T-helper 2 cell treated with Interferon-gamma antibody and Interleukin-4, amounts not matched to agents 100 ng/mL and 5 ng/mL, for 36 hours (primary cell): ENCODE measurements around the gene RXFP2. TPM values are rescaled to one million over a fixed set of nuclear protein-coding genes. Genes with fewer than 3 reads are reported as not detected.

Experiments
- intact Hi-C: fragments of 100-400 bp; cut with micrococcal nuclease; formaldehyde crosslinking; loops from one replicate; pipeline ENCODE4 v1.15.1; 2023
- total RNA-seq: library from RNA; stranded (reverse); gene quantifications from 2 replicates; pipeline ENCODE4 v1.2.3, GENCODE V29; 2022

Gene RXFP2, protein sequence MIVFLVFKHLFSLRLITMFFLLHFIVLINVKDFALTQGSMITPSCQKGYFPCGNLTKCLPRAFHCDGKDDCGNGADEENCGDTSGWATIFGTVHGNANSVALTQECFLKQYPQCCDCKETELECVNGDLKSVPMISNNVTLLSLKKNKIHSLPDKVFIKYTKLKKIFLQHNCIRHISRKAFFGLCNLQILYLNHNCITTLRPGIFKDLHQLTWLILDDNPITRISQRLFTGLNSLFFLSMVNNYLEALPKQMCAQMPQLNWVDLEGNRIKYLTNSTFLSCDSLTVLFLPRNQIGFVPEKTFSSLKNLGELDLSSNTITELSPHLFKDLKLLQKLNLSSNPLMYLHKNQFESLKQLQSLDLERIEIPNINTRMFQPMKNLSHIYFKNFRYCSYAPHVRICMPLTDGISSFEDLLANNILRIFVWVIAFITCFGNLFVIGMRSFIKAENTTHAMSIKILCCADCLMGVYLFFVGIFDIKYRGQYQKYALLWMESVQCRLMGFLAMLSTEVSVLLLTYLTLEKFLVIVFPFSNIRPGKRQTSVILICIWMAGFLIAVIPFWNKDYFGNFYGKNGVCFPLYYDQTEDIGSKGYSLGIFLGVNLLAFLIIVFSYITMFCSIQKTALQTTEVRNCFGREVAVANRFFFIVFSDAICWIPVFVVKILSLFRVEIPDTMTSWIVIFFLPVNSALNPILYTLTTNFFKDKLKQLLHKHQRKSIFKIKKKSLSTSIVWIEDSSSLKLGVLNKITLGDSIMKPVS
- total RNA-seq, result not detected in 2 replicates

DNA sequence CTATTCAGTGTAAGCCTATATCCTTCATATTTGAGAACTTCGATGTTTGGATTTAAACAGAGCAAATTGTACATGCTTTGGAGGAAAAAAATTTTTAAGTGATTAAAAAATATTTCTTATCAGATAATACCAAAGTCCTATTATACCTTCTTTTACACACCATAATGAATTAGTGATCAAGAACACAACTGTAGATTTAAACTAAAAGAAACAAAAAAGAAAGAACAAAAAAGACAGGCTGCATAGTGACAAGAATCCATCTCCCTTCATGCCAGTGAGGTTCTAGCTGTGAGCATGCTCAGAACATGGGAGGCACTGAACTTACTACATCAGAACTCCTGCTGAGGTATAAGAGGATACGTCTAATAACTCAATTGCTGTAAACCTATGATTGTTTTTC, at the start of gene RXFP2:
RXFP2 (plus strand) TSS at position 301 of the 400 bp plus-strand sequence; CDS start at position 388, 87 bp downstream.
- intact Hi-C loops, result no loop called here

DNA sequence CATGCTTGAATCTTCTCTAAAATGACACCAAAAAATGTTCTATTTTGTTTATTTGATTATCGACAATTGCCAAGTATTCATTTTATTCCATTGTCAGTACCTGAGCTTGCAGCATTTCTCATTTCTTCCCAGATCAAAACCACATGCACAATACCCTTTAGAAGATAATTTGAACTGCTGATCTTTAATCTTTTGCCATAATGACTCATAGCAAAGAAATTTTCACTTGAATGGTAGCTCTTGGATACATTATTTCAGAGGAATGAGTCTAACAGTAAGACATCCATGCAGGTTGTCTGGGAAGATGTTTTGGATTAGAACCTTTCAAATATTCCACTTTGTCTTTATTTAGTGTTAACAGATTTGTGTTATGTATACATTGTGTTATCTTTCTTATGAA, 42.0 kb upstream of the RXFP2 start:
- intact Hi-C loops, result no loop called here

DNA sequence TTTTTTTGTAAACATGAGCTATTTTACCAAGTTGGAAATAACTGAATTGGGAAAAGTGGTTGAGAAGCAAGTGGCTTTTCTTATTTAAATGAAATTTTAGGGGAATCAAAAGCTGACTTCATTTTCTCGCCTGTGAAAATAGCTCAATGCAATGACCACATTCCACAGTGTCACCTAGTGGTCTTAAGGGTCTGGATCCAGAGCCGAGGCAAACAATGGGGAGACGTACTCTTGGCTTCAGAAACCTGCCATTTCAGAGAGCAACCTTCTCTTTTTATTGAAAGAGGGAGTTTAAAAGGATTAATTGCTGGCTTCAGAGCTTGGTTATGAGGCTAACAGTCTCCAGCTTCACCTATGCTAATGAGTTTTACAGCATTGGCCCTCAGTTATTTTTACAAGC, 39.7 kb upstream of the RXFP2 start:
- intact Hi-C loops, result no loop called here

DNA sequence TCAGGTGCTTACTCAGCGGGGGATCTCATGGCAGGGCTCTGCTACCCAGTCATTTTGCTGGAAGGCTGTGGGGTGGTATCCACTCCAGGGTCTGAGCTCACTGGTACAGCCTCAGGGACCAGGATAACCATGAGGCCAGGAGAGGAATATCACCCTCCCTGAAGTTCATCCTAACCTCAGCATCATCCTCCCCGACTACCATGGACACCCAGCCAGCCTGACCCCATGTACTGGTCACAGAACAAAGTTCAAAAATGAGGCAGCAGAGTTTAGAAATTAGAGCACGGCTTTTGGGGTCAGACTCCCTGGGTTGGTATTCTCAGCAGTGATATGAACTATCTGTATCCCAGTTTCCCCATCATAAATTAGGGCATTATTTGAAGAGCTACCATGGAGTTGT, 35.5 kb upstream of the RXFP2 start:
- intact Hi-C loops, result no loop called here

DNA sequence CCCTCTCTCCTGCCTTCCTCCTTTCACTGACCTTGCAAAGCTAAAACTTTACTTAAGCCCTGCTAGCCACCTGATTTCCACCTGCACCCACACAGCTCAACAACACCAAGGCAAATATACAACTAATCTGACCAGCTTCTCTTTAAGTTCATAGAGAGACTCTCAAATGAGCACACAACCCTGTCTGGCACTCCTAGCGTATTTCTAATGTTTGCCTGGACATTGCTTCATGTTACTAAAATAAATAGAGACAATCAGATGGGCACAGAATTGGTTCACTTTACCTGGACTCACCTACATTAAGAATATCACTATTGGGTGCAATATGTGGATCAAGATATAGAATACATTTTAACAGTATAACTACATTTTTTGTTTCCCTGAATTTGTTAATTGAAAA, 33.2 kb upstream of the RXFP2 start:
- intact Hi-C loops, result no loop called here

DNA sequence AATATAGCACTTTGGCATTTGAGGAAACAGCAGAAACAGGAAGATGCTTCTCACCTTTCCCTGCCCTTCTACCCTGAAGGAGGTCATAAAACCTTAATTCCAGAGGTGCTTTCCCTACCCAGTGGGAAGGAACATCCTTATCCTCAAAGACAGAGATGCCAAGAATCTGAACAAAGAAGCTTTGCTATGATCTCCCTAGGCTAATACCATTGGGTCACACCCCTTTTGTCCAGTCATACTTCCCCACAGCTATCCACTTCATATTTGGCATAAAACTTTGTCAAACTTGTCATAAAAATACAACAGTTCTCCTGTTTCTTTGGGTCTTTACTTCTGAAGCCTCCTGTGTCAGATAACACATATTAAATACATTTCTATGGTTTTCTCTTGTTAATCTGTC, 21.7 kb upstream of the RXFP2 start:
- intact Hi-C loops, result no loop called here

DNA sequence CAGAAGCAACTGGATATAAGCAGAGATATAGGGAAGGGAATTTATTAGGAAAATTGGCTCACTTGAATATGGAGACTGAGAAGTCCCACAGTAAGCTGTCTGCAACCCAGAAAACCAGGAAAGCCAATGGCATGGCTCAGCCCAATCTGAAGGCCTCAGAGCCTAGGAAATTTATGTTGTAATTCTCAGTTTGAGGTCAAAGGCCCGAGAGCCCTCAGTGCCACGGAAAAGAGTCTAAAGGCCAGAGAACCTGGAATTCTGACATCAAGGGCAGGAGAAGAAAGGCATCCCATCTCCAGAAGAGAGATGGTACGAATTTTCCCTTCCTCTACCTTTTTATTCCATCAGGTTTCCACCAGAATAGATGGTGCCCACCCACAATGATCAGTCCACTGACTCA, 20.1 kb upstream of the RXFP2 start:
- intact Hi-C loops, result no loop called here

DNA sequence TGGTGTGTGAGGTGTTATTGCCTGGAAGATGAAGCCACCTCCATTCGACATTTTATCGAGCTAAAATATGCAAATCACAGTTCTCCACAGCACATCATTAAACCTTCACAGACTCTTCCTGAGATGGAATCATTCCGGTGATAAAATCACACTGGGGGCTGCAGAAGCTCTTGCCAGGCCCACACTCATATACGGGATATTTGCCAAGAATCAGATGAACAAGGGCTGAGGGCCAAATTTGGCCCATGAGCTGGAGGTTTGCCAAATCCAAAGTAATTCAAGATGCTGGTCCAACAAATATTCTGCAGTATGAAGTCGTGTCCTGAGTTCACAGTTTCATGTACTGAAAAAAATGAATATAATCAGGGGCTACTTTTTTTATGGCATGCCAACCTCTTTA, 16.7 kb upstream of the RXFP2 start:
- intact Hi-C loops, result no loop called here

DNA sequence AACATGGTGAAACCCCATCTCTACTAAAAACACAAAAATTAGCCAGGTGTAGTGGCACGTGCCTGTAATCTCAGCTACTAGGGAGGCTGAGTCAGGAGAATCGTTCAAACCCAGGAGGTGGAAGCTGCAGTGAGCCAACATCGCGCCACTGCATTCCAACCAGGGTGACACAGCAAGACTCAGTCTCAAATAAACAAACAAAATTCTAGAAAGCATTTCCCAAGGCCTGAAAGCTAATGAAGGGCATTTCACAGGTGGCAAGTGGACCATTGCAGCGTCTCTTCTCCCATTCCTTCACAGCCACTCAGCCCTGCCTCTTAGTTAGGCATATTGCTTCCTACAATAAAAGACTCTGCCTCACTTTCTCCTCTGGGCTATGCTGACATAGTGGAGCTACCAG, 13.5 kb upstream of the RXFP2 start:
- intact Hi-C loops, result no loop called here

DNA sequence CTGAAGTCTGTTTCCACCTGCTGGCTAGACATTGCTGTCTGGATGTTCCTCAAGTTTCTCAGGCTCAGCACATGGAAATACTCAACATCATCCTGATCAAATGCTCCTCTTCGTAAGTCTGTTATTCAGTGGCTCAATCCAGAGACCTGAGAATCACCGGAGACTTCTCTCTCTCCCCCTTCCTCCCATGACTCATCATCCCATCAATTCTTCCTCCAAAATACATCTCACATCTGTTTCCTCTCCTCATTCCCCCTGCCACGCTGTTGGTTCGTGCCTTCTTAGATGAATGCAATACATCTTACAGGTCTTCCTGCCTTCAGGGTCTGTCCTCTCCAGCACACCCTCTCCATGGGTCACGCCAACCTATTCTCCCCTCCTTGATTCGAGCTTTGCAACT, 7.4 kb upstream of the RXFP2 start:
- intact Hi-C loops, result no loop called here

DNA sequence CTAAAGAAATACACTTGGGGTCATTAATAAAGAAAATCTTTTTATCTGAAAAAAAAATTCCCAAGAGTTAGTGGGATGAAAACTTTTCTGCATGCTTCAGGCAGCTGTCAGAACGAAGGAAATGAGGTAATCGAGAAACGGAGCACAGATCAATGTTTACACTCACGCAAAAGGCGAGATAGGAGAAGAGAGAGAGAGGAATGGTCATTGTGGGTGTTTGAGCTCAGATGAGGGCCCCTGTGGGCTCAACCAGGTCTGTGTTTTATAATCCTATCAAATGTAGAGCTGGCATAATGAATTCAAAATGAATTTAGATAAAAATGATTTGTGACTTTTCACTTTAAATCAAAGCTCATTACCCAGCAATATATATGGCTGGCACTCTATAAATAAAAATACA, 6.3 kb upstream of the RXFP2 start:
- intact Hi-C loops, result no loop called here

DNA sequence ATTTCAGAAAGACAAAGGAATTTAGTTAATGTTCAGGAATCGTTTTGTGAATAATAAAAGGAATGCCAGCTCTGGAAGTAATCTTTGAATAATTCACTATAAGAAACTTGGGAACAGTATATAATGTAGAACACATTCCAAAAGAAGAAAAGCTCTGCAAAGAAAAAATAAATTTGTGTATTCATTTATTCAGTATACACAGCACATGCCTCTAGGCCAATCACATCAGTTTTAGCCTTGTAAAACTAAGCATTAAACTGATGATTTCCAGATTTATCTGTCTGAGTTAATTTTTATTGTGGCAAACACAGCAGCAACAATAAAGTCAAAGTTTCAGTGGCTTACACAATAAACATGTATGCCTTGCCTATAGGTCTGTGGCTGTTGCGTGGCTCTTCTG, 5.7 kb upstream of the RXFP2 start:
- intact Hi-C loops, result no loop called here

DNA sequence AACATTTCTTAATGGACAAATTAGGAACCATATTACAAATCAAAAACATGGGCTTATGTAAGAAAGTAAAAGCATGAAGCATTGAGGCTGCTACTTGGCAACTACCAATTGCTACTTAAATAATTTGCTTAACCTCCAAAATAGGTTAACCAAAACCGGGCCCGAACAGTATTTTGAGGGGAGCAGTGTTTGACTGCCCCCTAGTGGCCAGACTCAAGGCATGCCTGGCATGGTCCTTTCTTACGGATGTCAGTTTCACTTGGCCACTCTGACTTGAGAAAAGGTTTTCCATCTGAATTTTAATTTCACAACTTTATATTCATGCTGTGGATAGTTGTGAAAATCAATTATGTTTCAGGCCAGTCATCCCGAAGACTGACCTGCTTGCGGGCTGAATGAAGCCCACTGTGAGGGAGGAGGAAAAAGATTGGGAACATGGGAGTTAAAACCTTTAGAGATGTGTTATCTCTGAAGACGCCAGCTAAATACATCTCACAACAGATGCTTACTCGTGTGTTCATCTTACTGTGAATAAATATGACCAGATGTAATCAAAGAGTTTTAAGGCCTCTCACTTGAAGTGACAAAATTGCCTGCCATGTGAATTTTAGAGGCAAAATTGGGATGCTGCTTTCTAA, 2.9 kb downstream of the RXFP2 start:
- intact Hi-C loops, result loop anchor here (1.0 to 5.0 kb wide), 2 partner anchors 311 to 505 kb away; no protein-coding TSS in a partner anchor

DNA sequence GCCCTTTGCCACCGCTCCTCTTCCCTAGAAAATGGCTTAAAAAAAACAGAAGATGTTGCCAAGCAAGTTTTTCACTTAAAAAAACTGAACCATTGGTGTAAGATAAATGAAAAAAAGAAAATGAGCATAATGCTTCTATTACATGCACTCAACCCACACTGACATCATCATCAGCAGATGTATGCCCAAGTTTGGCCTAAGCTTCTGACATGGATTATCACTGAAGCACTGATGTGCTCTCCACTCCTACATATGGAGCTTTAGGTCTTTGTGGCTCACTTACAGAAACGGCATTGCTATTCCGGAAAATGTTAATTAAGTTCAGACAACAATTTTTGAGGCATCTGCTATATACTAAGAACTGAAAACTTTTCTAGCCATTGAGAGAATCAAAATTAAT, 8.0 kb downstream of the RXFP2 start:
- intact Hi-C loops, result no loop called here

DNA sequence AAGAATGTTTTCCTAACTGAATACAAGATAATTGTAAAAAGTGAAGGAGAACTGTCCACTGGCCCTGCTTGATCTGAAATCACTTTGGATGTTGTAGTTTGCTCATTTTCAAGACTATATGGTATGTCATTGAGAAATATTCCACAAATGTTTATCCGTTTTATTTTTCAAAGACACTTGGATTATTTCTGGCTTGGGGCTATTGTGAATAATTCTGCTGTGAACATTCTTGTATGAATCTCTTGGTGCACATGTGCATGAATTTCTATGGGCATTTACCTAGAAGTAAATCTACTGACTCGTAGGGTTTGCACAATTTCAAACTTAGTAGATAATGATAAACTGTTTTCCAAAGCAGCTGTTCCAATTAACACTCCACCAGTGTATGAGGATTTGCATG, 8.6 kb downstream of the RXFP2 start:
- intact Hi-C loops, result no loop called here

DNA sequence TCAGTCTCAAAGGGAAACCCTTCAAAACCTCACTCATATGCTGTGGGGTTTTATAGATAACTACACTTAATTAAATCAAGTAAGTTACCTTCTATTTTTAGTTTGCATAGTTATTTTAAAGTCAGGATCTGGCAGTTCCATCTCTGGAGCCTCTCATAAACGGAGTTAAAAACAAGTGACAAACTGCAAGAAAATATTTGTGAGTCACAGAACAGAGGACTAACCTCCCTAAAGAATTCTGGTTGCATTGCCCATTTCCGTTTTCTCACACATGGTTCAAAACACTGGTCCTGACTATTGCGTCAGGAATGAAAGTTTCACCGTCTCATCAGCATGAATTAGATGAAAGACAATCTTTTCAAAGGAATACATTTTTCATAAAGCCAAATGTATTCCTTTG, 10.6 kb downstream of the RXFP2 start:
- intact Hi-C loops, result no loop called here

DNA sequence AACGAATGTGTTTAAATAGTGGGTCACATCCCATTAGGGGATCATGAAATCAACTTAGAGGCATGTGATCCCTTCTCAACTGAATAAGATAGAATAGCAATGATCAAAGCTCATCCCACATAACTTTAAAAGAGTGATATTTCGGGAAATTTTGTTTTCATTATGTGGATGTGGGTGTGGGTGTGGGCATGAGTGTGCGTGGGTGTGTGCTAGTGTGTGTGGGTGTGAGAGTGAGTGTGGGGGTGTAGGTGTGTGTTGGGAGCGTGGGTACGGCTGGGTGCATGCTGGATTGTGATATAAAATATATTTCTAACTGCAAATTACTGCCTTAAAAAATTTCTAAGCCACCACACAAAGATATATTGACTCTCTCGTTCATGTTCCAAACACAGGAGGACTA, 15.9 kb downstream of the RXFP2 start:
- intact Hi-C loops, result no loop called here

DNA sequence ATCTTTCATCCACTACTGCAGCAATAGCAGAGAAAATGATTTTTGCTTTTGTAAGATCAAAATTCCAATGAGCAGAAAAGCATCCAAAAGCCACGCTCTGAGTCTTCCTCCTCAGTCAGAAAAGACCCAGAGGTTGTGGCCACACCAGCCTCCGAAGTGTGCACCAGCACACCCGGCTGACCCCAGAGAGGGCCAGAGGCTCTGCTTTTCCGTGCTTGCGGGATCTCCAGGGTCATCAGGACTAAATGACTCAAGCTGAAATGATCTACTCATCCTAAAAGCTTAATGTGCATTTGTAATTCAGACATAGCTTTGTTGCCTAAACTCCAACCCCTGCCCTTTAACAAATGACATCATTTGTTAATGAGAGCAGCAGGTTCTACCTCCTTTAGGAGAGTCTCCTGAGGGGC, 16.5 kb downstream of the RXFP2 start:
- intact Hi-C loops, result no loop called here

DNA sequence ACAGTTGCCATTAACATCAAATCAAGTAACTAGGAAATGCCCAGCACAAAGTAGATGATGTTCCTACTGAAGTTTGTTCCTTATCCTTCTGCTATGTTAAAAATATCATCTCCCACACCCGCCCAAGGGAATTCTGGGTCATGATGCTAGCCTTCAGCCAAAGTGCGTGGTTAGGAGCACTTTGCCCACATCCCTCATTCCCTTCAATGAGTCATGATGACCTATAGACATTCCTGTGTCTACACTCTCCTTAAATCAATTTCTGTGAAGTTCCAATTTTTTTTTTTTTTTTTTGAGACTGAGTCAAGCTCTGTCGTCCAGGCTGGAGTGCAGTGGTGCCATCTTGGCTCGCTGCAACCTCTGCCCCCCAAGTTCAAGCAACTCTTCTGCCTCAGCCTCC, 17.0 kb downstream of the RXFP2 start:
- intact Hi-C loops, result no loop called here

DNA sequence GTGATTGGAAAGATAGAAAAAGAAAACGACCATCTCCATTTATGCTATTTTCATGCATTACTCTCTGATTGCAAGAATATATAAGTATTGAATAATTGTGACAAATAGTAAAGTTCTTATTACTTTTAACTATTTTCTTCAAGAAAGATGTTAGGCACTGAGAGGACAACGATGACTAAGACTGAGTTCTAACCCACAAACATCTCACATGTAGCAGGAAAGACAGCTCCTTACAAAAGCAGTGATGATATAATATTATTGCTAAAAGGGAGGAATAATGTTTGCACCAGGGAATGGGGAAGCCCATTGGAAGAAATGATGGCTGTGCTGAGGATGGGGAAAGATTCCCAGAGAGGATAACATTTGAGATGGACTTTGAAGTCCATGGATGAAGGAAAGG, 22.6 kb downstream of the RXFP2 start:
- intact Hi-C loops, result no loop called here

DNA sequence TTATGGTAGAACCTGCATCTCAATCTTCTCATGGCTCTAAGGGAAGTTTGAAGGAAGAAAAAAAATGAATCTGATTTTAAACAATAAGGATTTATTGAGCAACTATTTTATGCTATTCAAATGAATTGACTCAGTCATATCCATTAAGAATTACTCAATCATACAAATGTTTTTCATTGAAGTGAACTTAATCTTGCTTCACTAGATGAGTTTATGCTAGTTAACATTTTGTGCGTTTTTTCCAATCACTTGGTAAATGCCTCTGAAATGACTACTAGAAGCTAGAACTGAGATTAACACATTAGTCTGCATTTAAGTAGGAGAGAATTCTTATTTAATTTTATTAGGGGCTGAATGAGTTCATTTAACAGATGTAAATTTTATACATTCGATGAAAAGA, 25.2 kb downstream of the RXFP2 start:
- intact Hi-C loops, result no loop called here

DNA sequence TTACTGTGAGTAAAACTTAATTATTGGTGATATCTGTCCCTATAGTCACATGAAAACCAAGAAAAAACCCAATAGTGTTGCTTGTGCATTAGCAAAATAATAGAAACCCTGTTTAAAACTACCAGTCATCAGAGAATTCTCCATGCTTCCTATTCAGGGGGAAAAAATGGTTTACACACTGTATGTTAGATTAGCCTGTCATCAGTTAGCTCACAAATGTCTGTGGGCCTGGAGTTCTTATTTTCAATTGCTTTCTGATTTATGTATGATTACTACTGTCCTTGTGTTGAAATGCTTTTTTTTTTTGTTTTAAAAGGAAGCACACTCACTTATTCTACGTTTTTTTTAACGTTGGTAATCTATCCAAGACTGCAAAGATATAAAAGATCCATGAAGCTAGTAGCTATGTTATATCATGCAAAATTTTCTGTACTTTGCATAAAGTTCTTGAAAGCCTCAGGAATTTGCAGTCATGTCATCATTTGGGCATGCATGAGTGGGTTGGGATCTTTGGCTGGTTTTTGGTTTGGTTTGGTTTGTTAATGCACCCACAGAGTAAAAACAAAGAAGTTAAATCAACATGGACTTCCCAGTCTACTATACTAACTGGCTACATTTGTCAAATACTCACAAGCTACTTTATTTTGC, 25.9 kb downstream of the RXFP2 start:
- intact Hi-C loops, result no loop called here
